Esophagus squamous epithelium (tissue), 5 donors: ENCODE measurements around the gene GNAT2. TPM values are rescaled to one million over a fixed set of nuclear protein-coding genes. Genes with fewer than 3 reads are reported as not detected.

Experiments
- DNase-seq: peaks from one replicate; lab custom pipeline; 2025; lab: John Stamatoyannopoulos, UW
- H3K27ac ChIP-seq, 4 donors: fragments of 200-600 bp; sonication (generic); one replicate each; pipeline ENCODE4 v1.5.1; 2016 to 2019; ENCODE audit warnings: mild to moderate bottlenecking in 1 of 4
- H3K27me3 ChIP-seq, 4 donors: fragments of 200-600 bp; sonication (generic); 1 replicate in 3 of 4; 2 replicates in 1 of 4; pipeline versions ENCODE4 v1.5.1 to v1.6.0; 2017 to 2021; ENCODE audit warnings: antibody characterized with exemption in 1 of 4
- H3K36me3 ChIP-seq, 3 donors: fragments of 200-600 bp; sonication (generic); one replicate each; pipeline ENCODE4 v1.5.1; 2016 to 2019
- H3K4me1 ChIP-seq, 3 donors: fragments of 200-600 bp; sonication (generic); one replicate each; pipeline ENCODE4 v1.5.1; 2017 to 2019
- H3K4me3 ChIP-seq, 4 donors: fragments of 200-600 bp; sonication (generic); 1 replicate in 3 of 4; 2 replicates in 1 of 4; pipeline ENCODE4 v1.5.1; 2016 to 2019; ENCODE audit warnings: mild to moderate bottlenecking in 2 of 4, moderate library complexity in 1 of 4
- H3K9me3 ChIP-seq, 3 donors: fragments of 200-600 bp; sonication (generic); one replicate each; pipeline ENCODE4 v1.5.1; 2016 to 2019
- POLR2A ChIP-seq, 4 donors: fragments of 450-650 bp; IDR thresholded peaks; one replicate each; pipeline ENCODE4 v1.6.1; 2017; ENCODE audit warnings: antibody characterized with exemption in 4 of 4, mild to moderate bottlenecking in 4 of 4, moderate library complexity in 3 of 4
- WGBS, 2 donors: methylation state at CpG; one replicate each; pipeline ENCODE4 v1.1.5; 2018; 5-methylcytosine and 5-hydroxymethylcytosine counted together
- intact Hi-C: fragments of 100-400 bp; cut with DNase I; formaldehyde crosslinking; loops from one replicate; pipeline ENCODE4 v1.15.0; 2022
- total RNA-seq, 4 donors: library from RNA; depleted of rRNA; stranded (reverse); fragments of >200 nt; gene quantifications; one replicate each; pipeline ENCODE4 v1.1.0, GENCODE V29; 2016
- TF ChIP-seq, protein P1 (sequence below), 6 experiments: fragments of 450-650 bp in 4 of 6; fragments of 200-600 bp in 2 of 6; sonication (generic) in 2 of 6; IDR thresholded peaks; one replicate each; pipeline ENCODE4 v1.5.1; 2016 to 2019; ENCODE audit warnings: antibody characterized with exemption in 6 of 6, mild to moderate bottlenecking in 4 of 6, moderate library complexity in 4 of 6
- donor health status: DM: yes; HTN: yes; CAD: no.

Gene GNAT2
- total RNA-seq, result not detected

DNA sequence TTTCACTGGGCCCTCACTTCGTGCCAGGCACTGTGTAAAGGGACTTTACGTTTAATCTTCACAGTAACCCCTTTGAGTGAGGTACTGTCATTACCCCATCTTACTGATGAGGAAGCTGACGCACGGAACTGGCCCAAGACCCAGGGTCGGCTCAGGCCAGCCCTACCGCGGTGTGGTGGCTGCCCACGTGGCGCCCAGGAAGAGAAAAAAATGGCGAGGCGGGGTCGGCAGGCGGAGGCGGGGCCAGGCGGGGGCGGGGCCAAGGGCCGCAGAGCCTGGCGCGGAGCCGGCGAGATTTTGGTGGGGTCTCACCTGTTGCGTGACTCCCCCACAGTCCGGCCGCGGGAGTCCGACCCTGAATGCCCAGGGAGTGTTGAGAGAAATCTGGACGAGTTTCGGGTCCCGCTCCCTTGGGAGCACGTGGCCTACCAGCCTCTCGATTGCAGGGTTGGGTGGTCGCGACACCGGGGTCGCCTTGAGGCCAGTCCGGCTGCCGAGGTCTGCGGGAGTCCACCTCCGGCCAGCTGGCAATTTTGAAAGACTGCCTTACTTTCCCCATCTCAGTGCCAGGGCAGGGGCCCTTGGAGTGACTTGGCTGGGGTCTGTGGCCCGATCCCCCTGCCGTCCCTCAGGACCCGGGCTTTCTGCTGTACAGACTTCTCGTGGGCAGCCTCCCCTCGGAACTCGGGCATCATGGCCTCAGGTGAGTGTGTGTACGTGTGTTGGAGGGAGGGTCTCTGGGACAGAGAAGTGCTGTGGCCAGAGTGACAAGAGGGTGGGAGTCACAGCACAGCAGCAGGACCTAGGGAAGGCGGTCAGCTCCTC lies at the start of gene GNAT2, which contains the start of gene AMPD2:
Gene GNAT2 (minus strand): TSS at position 41 of the 825 bp plus-strand sequence. CDS start 6,746 bp downstream, outside the sequence.
Gene AMPD2 (plus strand): TSS at position 262 of the 825 bp plus-strand sequence. CDS start 1,339 bp downstream, outside the sequence.
- H3K4me1 ChIP-seq, result peaks cover 33 to 77% (median 34%) of the 10 kb centered on the region in 3 donors
- no peaks in the 10 kb centered on the region for H3K9me3 ChIP-seq
- 0% methylated on average over 10 of the region's 47 CpGs; no CpG with 5 or more reads in 1 of the 2 donors for WGBS, 2 donors
- no peak for DNase-seq
- no peaks in the 10 kb centered on the region for H3K36me3 ChIP-seq
- peak within 1 kb of the TSS; percentile 78 to 86 (median 83) for H3K27ac ChIP-seq
- H3K4me3 ChIP-seq, result peak within 1 kb of the TSS; percentile 52 to 86 (median 63)
- no peaks in the 10 kb centered on the region for H3K27me3 ChIP-seq
- TF ChIP-seq, protein P1, sequence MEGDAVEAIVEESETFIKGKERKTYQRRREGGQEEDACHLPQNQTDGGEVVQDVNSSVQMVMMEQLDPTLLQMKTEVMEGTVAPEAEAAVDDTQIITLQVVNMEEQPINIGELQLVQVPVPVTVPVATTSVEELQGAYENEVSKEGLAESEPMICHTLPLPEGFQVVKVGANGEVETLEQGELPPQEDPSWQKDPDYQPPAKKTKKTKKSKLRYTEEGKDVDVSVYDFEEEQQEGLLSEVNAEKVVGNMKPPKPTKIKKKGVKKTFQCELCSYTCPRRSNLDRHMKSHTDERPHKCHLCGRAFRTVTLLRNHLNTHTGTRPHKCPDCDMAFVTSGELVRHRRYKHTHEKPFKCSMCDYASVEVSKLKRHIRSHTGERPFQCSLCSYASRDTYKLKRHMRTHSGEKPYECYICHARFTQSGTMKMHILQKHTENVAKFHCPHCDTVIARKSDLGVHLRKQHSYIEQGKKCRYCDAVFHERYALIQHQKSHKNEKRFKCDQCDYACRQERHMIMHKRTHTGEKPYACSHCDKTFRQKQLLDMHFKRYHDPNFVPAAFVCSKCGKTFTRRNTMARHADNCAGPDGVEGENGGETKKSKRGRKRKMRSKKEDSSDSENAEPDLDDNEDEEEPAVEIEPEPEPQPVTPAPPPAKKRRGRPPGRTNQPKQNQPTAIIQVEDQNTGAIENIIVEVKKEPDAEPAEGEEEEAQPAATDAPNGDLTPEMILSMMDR (IDR thresholded peaks at IDR 0.05), result no peak
- peak in 2 of 4 donors; percentile 12 to 59 for TF ChIP-seq POLR2A (IDR thresholded peaks at IDR 0.05)
- intact Hi-C loops, result no loop called here

DNA sequence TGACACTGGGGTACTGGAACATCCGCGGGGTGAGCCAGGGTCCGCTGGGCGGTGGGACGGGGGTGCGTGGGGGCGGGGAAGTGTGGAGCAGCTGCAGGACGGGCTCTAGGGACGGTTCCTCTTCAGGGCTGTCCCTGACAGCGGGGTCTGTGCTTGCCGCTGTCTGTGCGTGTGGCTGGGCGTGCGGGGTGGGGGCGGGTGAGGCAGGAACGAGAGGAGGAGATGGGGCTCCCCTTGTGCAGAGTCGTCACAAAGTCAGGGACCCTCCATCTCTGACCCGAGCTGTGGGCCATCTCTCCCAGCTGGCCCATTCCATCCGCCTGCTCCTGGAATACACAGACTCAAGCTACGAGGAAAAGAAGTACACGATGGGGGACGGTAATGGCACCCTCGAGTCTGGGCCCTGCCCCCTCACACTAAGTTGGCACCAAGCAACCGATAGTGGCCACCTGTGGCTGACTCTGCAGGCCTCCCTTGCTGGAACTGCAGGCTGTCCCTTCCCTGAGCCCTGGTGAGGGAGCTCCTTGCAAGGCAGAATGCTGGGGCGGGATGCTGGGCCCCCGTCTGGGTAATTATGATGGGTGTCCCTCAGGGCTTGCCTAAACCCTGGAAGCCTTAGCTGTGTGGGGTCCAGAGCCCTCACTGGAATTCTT lies 48.8 kb upstream of the GNAT2 start:
- TF ChIP-seq, protein P1 (IDR thresholded peaks at IDR 0.05), result no peak
- TF ChIP-seq POLR2A (IDR thresholded peaks at IDR 0.05), result no peak
- WGBS, 2 donors, result 9 to 13% methylated on average over 7 to 14 of the region's 26 CpGs
- Histone ChIP-seq H3K4me1 (peaks cover 12 to 22% (median 14%) of the 10 kb centered on the region in 3 donors), H3K36me3 (peaks cover 0 to 26% (median 0%) of the 10 kb centered on the region in 3 donors), H3K4me3 (peak overlapping the region; percentile 39 to 79 (median 60)), H3K27me3 (no peaks in the 10 kb centered on the region), H3K9me3 (no peaks in the 10 kb centered on the region), H3K27ac (peak overlapping the region; percentile 9 to 68 (median 66))
- no peak for DNase-seq
- intact Hi-C loops, result no loop called here

DNA sequence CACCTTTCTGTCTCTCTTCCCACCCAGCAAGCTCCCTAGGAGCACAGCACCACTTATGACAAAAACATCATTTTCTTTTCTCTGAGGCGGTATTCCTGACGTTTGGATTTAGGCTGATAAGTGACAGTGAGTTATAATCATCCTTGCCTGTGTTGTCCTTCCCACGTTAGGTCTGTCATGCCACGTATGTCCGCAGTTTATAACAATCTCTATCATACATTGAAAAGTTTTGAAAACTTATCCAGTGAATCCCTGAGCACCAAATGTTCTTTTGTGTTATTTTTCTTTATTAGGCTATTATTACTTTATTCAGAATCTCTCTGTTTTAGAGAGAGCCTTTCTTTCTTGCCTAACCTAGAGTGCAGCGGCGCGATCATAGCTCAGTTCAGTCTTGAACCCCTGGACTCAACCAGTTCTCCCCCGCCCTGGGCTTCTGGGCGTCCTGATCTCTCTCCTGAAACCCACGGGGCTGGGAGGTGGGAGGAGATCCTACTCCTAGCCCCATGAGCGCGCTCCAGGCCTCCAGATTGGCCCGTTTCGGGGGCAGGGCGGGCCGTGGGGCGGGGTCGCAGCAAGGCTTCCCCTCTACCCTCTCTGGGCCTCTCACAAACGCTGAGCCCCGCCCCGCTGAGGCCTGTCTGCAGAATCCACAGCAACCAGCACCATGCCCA lies 48.2 kb upstream of the GNAT2 start, which contains the start of gene GSTM2:
Gene GSTM2 (plus strand): TSS at position 606 of the 671 bp plus-strand sequence. CDS start 59 bp downstream, at position 665.
- peak in 1 of 4 donors; percentile 40 for TF ChIP-seq POLR2A (IDR thresholded peaks at IDR 0.05)
- TF ChIP-seq, protein P1 (IDR thresholded peaks at IDR 0.05), result no peak
- Histone ChIP-seq H3K27ac (peak within 1 kb of the TSS; percentile 9 to 68 (median 66)), H3K27me3 (no peaks in the 10 kb centered on the region), H3K4me3 (peak within 1 kb of the TSS; percentile 39 to 79 (median 60)), H3K9me3 (no peaks in the 10 kb centered on the region), H3K4me1 (peaks cover 12 to 22% (median 14%) of the 10 kb centered on the region in 3 donors), H3K36me3 (peaks cover 0 to 24% (median 0%) of the 10 kb centered on the region in 3 donors)
- intact Hi-C loops, result no loop called here
- peak; percentile 22 for DNase-seq
- 23 to 27% methylated on average over 9 of the region's 22 CpGs for WGBS, 2 donors

DNA sequence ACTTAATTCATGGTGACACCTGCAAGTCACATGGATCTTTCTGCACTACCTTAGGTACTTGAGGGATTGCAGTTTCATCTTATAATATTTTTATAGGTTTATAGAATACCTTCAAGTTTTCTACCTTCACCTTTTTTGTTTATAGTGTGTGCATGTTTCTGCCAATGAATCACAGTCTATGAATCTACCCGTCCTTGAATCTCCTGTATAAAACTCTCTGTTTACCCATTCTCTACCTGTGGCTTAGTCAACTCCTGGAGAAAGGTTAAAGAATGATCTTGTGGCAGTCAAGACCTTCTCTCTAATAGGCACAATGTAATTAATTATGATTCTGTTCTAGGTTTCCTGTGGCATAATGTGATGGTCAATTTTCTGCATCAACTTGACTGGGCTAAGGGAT lies 45.3 kb upstream of the GNAT2 start:
- no peaks in the 10 kb centered on the region for H3K27me3 ChIP-seq
- H3K4me3 ChIP-seq, result no peak overlapping the region
- 61 to 76% methylated on average over 1 of the region's 1 CpG for WGBS, 2 donors
- H3K36me3 ChIP-seq, result peaks cover 0 to 32% (median 4%) of the 10 kb centered on the region in 3 donors
- DNase-seq, result no peak
- peaks cover 12 to 21% (median 14%) of the 10 kb centered on the region in 3 donors for H3K4me1 ChIP-seq
- no peaks in the 10 kb centered on the region for H3K9me3 ChIP-seq
- no peak for TF ChIP-seq POLR2A (IDR thresholded peaks at IDR 0.05)
- TF ChIP-seq, protein P1 (IDR thresholded peaks at IDR 0.05), result no peak
- no peak overlapping the region for H3K27ac ChIP-seq
- intact Hi-C loops, result no loop called here
